SK-N-SH (cell line): ENCODE measurements around the gene AKR1C2.
"Not testable (repeated sequence)": the region's sequence is repeated elsewhere in the genome, so short reads cannot be mapped to it uniquely, and the experiment has no call there.

Source experiments
- RAD21 ChIP-seq: IDR thresholded peaks from 2 replicates; pipeline ENCODE4 v1.6.1; 2012; ENCODE audit warnings: mild to moderate bottlenecking, low read length
- TAF1 ChIP-seq: IDR thresholded peaks from 2 replicates; pipeline ENCODE4 v1.6.1; 2012; ENCODE audit warnings: low read depth, mild to moderate bottlenecking, low read length, moderate library complexity, borderline replicate concordance
- YY1 ChIP-seq: IDR thresholded peaks from 2 replicates; pipeline ENCODE4 v1.4.0; 2012; ENCODE audit warnings: low read depth, mild to moderate bottlenecking

DNA sequence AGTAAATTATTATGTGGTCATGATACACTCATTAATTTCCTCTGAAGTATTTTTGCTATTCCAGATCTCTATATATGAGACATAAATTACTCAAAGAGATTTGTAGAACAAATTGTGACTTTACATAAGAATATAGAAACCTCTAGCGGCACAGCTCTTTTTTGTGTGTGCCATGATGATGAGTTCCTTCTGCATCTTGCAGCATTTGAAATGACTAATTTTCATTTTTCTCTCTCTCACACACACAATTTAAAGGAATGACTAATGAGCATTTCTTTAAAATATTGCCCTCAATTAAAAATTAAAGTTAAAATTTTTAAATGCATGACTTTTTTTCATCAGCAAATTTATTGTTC, 351 bp upstream of the AKR1C2 start:
- not testable (repeated sequence) for TF ChIP-seq TAF1, RAD21, YY1
